GM19328 (cell line): ENCODE data around the gene CHST1.

Experiments
- ATAC-seq: cut with Tn5 transposase; IDR thresholded peaks from one replicate; pipeline ENCODE4 v1.9.1; 2021; ENCODE audit warnings: mild to moderate bottlenecking, moderate library complexity; ENCODE audit not compliant: unreplicated experiment

The CHST1 gene

DNA sequence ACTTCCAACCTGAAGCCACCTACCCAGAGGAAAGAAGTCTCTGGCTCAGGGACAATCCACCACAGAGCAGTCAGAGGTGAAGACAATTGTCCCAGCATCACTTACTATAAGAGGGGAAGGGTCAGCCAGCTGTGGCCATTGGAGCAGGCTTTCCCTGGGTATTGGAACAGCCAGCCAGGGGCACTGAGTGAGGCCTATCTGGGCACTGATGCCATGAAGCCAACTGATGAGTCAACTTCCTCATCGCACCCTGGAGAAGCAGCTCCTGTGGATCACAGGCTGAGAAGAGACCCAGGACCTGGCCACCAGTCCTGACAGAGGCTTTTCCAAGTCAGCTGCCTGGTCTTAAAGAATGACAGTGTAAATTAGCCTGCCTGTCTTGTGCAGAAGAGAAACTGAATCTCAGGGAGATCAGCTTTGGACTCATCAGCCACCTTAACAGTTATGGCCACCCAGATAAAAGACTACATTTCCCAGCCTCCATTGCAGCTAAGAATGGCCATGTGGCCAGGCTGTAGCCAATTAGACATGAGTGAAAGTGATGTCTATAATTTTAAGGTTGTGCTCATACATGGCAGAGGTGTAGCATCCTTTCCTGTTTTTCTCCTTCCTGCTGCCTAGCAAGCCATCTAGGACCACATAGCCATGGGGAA, 19.0 kb downstream of the CHST1 start:
- no peak for ATAC-seq

DNA sequence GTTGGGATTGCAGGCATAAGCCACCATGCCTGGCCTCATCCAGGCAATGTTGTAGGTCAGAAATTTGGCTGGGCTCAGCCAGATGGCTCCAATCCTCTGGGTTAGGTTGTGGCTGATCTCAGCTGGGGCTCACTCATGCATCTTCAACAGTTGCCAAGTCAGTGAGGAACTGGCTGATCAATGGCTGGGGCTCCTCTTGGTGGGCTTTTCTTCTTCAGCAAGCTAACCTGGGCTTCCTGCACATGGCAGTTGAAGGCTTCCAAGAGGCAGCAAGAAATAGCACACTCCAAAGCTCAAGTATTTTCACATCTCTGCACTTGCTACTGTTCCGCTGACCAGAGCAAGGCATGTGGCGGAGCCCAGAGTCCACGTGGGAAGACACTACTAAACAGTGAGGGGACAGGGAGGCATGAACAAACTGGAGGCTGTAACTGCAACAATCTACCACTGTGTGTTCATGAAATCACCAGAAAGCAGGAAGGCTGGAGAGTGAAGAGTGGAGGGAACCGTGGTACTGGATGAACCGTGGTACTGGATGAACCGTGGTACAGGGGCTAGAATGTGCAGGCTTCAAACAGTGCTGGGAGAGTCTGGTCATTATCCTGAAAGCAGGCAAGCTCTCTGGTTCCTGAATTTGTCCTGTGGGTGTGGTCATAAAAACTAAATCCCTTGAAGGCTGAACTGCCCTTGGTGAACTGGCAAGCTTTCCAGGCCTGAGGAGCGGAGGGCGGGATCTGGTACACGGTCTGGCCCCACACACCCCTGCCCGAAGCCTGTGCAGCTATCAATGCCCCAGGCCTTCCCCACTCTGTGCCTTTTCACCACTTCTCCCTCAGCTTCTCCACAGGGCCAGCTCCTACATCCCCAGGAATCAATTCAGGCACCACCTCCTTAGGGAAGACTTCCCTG, 20.2 kb downstream of the CHST1 start:
- ATAC-seq: no peak

GRCh38 chr11:45643598-45644260, 21.7 kb downstream of the CHST1 start:
- no peak for ATAC-seq

DNA sequence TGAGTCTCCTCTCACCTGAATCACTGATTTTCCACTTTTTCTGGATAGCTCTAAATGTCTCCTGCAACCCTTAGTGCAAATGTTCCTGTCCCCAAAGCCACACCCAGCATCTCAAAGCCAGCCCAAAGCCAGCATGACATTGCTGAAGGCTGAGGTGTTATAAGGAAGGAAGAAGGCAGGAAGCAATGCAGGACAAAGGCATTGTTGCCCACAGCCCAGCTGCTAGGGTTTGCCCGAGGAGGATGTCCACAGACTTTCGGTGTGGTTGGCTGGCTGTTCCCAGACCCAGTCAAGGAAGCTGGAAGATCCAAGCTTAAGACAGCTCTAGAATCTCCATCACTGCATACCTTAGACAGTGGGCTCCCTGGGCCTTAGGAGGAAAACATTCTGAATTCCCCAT, 23.5 kb downstream of the CHST1 start:
- ATAC-seq: no peak

- ATAC-seq: no peak
Measured at GRCh38 chr11:45638051-45638450, 27.4 kb downstream of the CHST1 start.

DNA sequence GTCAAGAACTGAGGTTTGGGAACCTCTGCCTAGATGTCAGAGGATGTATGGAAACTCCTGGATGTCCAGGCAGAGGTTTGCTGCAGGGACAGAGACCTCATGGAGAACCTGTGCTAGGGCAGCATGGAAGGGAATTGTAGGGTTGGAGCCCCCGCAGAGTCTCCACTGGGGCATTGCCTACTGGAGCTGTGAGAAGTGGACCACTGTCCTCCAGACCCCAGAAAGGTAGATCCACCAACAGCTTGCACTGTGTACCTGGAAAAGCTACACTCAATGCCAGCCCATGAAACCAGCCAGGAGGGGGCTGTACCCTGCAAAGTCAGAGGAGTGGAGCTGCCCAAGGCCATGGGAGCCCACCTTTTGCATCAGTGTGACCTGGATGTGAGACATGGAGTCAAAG, 29.5 kb downstream of the CHST1 start:
- no peak for ATAC-seq

DNA sequence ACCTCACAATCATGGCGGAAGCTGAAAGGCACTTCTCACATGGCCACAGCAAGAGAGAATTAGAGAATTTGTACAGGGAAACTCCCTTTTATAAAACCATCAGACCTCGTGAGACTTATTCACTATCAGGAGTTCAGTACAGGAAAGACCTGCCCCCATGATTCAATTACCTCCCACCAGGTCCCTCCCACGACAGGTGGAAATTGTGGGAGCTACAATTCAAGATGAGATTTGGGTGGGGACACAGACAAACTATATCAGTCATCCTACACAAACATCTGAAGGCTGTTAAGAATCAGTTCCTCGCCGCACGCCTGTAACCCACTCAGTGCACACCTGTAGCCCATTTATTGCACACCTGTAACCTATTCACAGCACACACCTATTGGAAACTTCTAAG, 39.8 kb downstream of the CHST1 start:
- no peak for ATAC-seq

DNA sequence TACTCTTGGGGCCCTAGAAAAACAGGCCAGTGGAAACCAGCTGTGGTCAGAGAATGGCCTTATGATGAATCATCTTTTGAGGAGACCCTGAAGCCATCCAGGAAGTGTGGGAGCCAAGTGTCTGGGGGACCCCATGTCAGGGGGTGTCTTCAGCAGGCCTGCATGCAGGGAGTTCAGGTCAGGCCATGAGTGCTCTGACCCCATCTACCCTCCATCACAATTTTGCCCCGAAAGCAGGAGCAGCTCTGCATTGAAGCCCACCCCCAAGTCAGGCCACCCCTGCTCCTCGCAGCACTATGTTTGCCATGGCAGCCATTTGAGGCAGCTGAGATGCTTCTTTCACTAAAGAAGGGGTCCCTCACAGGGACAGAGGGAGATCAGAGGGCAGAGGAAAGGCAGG, 41.3 kb downstream of the CHST1 start:
- ATAC-seq: no peak

DNA sequence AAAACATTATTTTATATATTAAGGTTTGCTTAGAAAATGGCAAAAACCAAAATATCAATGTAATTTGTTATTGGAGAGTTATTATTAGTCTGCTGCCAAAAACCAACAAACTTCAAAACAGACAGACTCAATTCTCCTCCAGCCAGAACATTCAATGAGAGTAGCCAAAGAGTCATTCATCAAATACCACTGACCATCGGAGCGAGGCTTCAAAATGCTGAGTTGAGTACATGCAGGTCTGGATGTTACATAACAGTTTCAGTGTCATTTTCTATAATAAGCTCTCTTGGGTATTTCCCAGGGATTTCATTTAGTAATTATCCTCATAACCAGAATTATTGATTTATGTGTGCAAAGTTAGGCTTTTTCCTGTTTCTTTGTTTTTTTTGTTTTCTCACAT, 42.6 kb downstream of the CHST1 start:
- ATAC-seq: no peak

DNA sequence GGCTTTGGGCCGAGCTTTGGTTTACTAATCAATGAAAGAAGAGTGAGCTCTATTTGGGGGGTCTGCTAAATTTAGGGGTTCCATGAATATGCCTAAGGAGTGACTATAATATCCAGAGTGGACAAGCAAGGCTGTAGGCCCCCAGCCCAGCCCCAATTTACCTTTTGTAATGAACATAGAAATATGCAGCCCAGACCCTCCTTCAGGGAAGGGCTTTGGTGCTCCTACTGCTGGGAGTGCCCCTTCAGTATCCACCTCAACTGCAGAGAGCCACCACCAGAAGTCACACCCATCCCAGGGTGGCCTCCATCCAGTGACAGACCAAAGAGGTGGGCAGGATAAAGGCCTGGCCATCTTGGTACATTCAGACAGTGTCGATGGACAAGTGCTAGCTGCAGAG, 43.1 kb downstream of the CHST1 start:
- ATAC-seq: no peak

DNA sequence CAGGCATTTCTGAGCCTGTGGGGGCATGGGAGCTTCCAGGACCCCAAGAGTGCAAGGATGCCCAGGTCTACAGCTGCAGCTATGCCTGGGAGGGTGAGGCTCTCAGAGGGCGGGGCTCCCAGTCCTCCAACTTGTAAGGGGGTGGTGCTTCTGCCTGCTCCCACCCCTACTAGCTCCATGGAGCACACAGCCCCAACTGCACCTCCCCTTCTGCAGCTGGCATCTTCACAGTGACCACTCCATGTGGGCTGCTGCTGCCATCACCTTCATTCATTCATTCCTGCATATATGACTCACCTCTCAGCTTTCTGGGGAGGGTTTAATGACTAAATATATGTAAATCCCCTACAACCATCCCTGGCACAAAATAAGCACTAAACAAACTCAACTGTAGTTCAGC, 43.8 kb downstream of the CHST1 start:
- no peak for ATAC-seq

GRCh38 chr11:45620243-45620642, 45.2 kb downstream of the CHST1 start:
- no peak for ATAC-seq

- ATAC-seq: no peak
Measured at GRCh38 chr11:45618897-45619296, 46.5 kb downstream of the CHST1 start.

DNA sequence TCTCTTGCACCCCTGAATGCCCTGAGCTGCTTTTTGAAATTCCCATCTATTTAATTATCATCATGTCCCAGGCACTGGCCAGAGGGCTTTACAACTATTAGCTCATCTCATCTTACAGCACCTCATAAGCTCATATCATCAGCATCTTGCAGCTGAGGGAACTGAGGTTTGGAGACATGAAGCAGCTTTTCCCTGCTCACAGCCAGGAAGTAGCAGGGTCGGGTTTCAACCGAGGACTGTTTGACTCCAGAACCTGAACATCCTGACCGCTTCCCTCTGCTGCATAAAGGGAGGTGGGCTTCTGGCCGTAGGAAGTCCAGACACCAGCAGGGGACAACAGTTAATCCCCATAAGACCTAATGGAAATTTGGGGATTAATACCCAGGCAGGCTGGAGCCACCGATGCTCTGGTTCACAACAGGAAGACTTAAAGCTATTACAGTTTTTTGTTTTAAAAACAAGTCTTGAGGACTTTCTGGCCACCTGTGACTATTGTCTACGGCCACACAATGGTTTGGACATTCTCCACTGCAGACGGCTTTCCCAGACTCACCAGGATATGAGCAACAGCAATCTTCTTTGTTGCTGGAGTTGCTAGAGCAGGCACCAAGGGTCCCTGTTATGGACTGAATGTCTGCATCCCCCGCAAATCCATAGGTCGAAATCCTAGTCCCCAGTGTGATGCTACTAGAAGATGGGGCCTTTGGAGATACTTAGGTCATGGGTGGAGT, 47.4 kb downstream of the CHST1 start:
- no peak for ATAC-seq

- no peak for ATAC-seq
Measured at GRCh38 chr11:45616802-45617549, 48.4 kb downstream of the CHST1 start.

DNA sequence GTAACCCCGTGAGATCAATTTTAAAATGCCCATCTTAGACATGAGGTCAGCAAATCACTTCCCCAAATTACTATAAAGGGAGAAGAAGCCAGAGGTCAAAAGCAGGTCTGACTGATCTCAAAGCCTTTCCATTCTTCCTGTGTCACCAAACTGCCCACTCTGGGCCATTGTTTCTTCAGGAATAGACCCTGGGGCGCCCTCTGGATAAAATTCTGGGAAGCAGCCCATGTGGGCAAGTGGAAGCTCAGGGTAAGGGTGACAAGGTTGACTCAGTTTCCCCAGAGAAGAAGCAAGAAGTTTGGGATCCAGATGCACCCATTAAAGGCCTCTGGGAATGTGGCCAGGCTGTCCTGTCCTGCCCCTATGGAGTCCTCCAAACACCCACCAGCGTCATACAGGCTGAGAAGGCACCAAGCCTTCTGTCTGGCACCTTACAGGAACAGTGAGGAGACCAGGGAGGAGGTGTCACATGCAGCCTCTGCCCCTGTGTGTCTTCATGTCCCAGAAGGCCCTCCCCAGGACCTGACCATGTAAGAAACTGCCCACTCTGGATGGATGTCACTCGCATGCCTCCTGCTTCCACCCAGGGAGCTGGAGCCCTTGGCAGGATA, 50.1 kb downstream of the CHST1 start:
- no peak for ATAC-seq

DNA sequence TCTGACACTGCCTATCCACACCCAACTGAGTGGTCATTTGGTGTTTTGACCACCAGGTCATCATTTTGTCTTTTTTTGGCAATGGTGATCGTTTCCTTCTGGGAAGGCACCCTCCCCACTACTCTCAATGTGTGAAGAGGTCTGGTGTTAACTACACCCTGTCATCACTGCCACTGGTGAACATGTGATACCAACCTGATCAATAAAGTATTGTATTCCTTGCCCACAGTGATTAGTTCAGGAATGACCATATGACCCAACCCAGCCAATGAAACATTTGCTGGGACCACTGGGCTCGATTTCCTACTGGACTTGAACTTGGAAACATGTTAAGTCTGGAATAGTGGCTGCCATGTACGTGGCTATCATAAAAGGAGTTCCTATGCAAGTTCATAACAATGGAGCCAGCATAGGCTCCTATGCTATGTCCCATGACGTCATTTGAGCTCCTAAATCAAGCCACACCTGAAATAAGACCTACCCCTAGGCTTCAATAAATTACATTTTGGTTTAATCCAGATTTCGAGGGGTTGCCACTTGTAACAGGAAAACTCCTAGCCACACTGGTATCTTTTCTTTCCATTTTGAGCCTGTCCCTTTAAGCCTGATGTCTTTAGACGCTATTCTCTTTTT, 51.1 kb downstream of the CHST1 start:
- no peak for ATAC-seq

DNA sequence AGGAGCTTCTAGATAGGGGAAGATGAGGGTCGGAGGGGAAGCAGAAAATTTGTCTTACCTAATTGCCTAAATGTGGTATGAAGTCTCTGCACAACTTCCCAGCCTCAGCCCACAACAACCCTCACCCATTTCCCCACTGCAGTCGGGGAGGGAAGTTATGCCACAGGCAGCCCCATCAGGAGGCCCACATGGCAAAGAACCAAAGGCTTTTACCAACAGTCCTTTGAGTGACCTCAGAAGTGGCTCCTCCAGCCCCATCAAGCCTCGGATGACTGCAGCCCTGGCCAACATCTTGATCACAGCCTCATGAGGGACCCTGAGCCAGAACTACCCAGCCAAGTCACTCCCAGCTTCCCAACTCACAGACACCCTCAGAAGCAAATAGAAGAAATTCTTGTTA, 54.8 kb downstream of the CHST1 start:
- ATAC-seq: no peak

GRCh38 chr11:45609902-45610301, 55.5 kb downstream of the CHST1 start:
- ATAC-seq: no peak

GRCh38 chr11:45609337-45609736, 56.1 kb downstream of the CHST1 start:
- no peak for ATAC-seq
